ENCODE data around the gene RDH16.
"Not testable (repeated sequence)": the region's sequence is repeated elsewhere in the genome, so short reads cannot be mapped to it uniquely, and the experiment has no call there.

DNA sequence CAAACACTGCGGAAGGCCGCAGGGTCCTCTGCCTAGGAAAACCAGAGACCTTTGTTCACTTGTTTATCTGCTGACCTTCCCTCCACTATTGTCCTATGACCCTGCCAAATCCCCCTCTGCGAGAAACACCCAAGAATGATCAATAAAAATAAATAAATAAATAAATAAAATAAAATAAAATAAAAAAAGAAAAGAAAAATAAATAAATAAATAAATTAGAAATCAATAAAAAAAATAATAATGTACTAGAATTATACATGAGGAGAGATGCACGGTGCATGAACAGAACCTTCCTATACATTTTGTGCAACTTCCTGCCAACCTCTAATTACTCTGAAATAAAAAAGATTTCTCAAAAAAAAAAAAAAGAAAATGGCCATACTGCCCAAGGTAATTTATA lies 7.7 kb upstream of the RDH16 start:
- TF ChIP-seq, protein P1, sequence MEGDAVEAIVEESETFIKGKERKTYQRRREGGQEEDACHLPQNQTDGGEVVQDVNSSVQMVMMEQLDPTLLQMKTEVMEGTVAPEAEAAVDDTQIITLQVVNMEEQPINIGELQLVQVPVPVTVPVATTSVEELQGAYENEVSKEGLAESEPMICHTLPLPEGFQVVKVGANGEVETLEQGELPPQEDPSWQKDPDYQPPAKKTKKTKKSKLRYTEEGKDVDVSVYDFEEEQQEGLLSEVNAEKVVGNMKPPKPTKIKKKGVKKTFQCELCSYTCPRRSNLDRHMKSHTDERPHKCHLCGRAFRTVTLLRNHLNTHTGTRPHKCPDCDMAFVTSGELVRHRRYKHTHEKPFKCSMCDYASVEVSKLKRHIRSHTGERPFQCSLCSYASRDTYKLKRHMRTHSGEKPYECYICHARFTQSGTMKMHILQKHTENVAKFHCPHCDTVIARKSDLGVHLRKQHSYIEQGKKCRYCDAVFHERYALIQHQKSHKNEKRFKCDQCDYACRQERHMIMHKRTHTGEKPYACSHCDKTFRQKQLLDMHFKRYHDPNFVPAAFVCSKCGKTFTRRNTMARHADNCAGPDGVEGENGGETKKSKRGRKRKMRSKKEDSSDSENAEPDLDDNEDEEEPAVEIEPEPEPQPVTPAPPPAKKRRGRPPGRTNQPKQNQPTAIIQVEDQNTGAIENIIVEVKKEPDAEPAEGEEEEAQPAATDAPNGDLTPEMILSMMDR (conservative IDR thresholded peaks at IDR 0.05; ENCODE audit: low read length), result not testable (repeated sequence)
- TF ChIP-seq EZH2phosphoT487 (IDR thresholded peaks at IDR 0.05; ENCODE audit: borderline replicate concordance), result not testable (repeated sequence)

Data from Loucy (cell line).